IMR-90 (cell line): ENCODE data around the gene TCP11. TPM values are rescaled to one million over a fixed set of nuclear protein-coding genes. Genes with fewer than 3 reads are reported as not detected.

ENCODE experiments used
- ATAC-seq: fragments of 200-7000 bp; cut with Tn5 transposase; 2 replicates; pipeline ENCODE4 v1.9.1; 2020; ENCODE audit warnings: low read depth, mild to moderate bottlenecking, moderate library complexity
- BruUV-seq: library from RNA; stranded (reverse); fragments of 400-500 nt; replicated peaks from 2 replicates; lab custom pipeline; 2021; lab: Mats Ljungman, UMichigan
- CTCF ChIA-PET: fragments of 300-600 bp; formaldehyde crosslinking; extraction: SDS; loops from one replicate; lab custom pipeline; 2021; ENCODE audit warnings: antibody characterized with exemption; lab: Yijun Ruan, JAX
- POLR2A ChIA-PET: fragments of 300-600 bp; sonication (Branson Sonifier 250); formaldehyde crosslinking; loops from one replicate; lab custom pipeline; 2022; ENCODE audit warnings: antibody characterized with exemption; ENCODE audit not compliant: unreplicated experiment; lab: Charles Lee
- DNase-seq: peaks from one replicate; pipeline ENCODE4 v3.0.0; 2013
- H2AFZ ChIP-seq: replicated peaks from 2 replicates; pipeline ENCODE3; 2013; ENCODE audit warnings: low read length, mild to moderate bottlenecking; ENCODE audit not compliant: poor library complexity
- H2AK5ac ChIP-seq: 2 replicates; pipeline ENCODE4 v1.6.1; 2013; ENCODE audit warnings: low read depth, low read length, inconsistent platforms
- H2AK9ac ChIP-seq: replicated peaks from 2 replicates; pipeline ENCODE3; 2013; ENCODE audit warnings: mild to moderate bottlenecking, low read depth, low read length, moderate library complexity; ENCODE audit not compliant: poor library complexity
- H2BK120ac ChIP-seq: 2 replicates; pipeline ENCODE4 v1.6.1; 2013; ENCODE audit warnings: low read depth, low read length, inconsistent platforms
- H2BK15ac ChIP-seq: 3 replicates; pipeline ENCODE4 v1.6.1; 2013; ENCODE audit warnings: low read depth, low read length, inconsistent platforms
- H2BK20ac ChIP-seq: 2 replicates; pipeline ENCODE4 v1.6.1; 2013; ENCODE audit warnings: low read depth, mild to moderate bottlenecking, inconsistent platforms, low read length, moderate library complexity
- H2BK5ac ChIP-seq: 2 replicates; pipeline ENCODE4 v1.6.1; 2013; ENCODE audit warnings: mild to moderate bottlenecking, low read depth, low read length, inconsistent platforms; ENCODE audit not compliant: poor library complexity, severe bottlenecking
- H3K14ac ChIP-seq: replicated peaks from 2 replicates; pipeline ENCODE4 v1.6.1; 2013; ENCODE audit warnings: low read depth, low read length, inconsistent platforms
- H3K18ac ChIP-seq: 2 replicates; pipeline ENCODE4 v1.6.1; 2013; ENCODE audit warnings: low read depth, low read length, control low read depth
- H3K23ac ChIP-seq: 2 replicates; pipeline ENCODE4 v1.6.1; 2013; ENCODE audit warnings: low read depth, low read length, inconsistent platforms
- H3K27ac ChIP-seq: 2 replicates; pipeline ENCODE4 v1.5.1; 2013; ENCODE audit warnings: mild to moderate bottlenecking, control low read depth, low read length; ENCODE audit not compliant: insufficient read depth
- H3K27me3 ChIP-seq: 2 replicates; pipeline ENCODE4 v1.6.1; 2013; ENCODE audit warnings: low read length; ENCODE audit not compliant: control insufficient read depth, insufficient read depth
- H3K36me3 ChIP-seq: 2 replicates; pipeline ENCODE4 v1.6.1; 2013; ENCODE audit warnings: low read length, mixed read lengths; ENCODE audit not compliant: control insufficient read depth, insufficient read depth
- H3K4ac ChIP-seq: 2 replicates; pipeline ENCODE4 v1.6.1; 2013; ENCODE audit warnings: low read depth, low read length, inconsistent platforms
- H3K4me1 ChIP-seq: 2 replicates; pipeline ENCODE4 v1.6.1; 2013; ENCODE audit warnings: low read length, mixed read lengths; ENCODE audit not compliant: control insufficient read depth, insufficient read depth
- H3K4me2 ChIP-seq: 2 replicates; pipeline ENCODE4 v1.6.1; 2013; ENCODE audit warnings: low read depth, mild to moderate bottlenecking, control low read depth, low read length, moderate library complexity
- H3K4me3 ChIP-seq: 2 replicates; pipeline ENCODE4 v1.5.1; 2013; ENCODE audit warnings: low read depth, mild to moderate bottlenecking, control low read depth, low read length, moderate library complexity; ENCODE audit not compliant: insufficient read depth
- H3K56ac ChIP-seq: 2 replicates; pipeline ENCODE4 v1.6.1; 2013; ENCODE audit warnings: low read length, inconsistent platforms; ENCODE audit not compliant: insufficient read depth; ENCODE audit errors: extremely low read depth
- H3K79me1 ChIP-seq, 2 experiments: 2 replicates each; pipeline ENCODE4 v1.6.1; 2013; ENCODE audit warnings: low read length in 2 of 2, inconsistent platforms in 1 of 2, low read depth in 1 of 2
- H3K9ac ChIP-seq: 2 replicates; pipeline ENCODE4 v1.6.1; 2013; ENCODE audit warnings: low read depth, low read length, control low read depth
- H3K9me1 ChIP-seq: 2 replicates; pipeline ENCODE4 v1.6.1; 2013; ENCODE audit warnings: low read length, inconsistent platforms; ENCODE audit not compliant: insufficient read depth
- H3K9me3 ChIP-seq: 2 replicates; pipeline ENCODE4 v1.6.1; 2013; ENCODE audit warnings: low read length; ENCODE audit not compliant: control insufficient read depth, insufficient read depth
- H4K20me1 ChIP-seq: 2 replicates; pipeline ENCODE4 v1.6.1; 2013; ENCODE audit warnings: low read length, inconsistent platforms; ENCODE audit not compliant: insufficient read depth
- H4K5ac ChIP-seq: 2 replicates; pipeline ENCODE4 v1.6.1; 2013; ENCODE audit warnings: mild to moderate bottlenecking, low read depth, low read length, control low read depth
- H4K8ac ChIP-seq, 2 experiments: 2 replicates each; pipeline ENCODE4 v1.6.1; 2013; ENCODE audit warnings: low read depth in 2 of 2, low read length in 2 of 2, control low read depth in 1 of 2, inconsistent platforms in 1 of 2
- H4K91ac ChIP-seq: 2 replicates; pipeline ENCODE4 v1.6.1; 2013; ENCODE audit warnings: low read depth, low read length, inconsistent platforms; ENCODE audit not compliant: insufficient read depth
- BHLHE40 ChIP-seq: fragments of 150-350 bp; IDR thresholded peaks from 2 replicates; pipeline ENCODE4 v1.6.1; 2016; ENCODE audit warnings: mild to moderate bottlenecking, low read depth, low read length
- CEBPB ChIP-seq: IDR thresholded peaks from 2 replicates; pipeline ENCODE4 v1.6.1; 2012; ENCODE audit warnings: low read depth, low read length, improper control_type of control experiment
- CHD1 ChIP-seq: IDR thresholded peaks from 2 replicates; pipeline ENCODE4 v1.6.1; 2012; ENCODE audit warnings: low read depth, low read length, improper control_type of control experiment
- CTCF ChIP-seq: conservative IDR thresholded peaks from 2 replicates; pipeline ENCODE4 v1.5.1; 2012; ENCODE audit warnings: mild to moderate bottlenecking, low read depth, low read length, improper control_type of control experiment
- FOS ChIP-seq: fragments of 150-350 bp; IDR thresholded peaks from 2 replicates; pipeline ENCODE4 v1.6.1; 2016; ENCODE audit warnings: low read depth, low read length
- MAFK ChIP-seq: IDR thresholded peaks from 2 replicates; pipeline ENCODE4 v1.6.1; 2012; ENCODE audit warnings: low read depth, low read length, improper control_type of control experiment
- MAZ ChIP-seq: IDR thresholded peaks from 2 replicates; pipeline ENCODE4 v1.6.1; 2012; ENCODE audit warnings: low read depth, mild to moderate bottlenecking, low read length, improper control_type of control experiment, moderate library complexity, borderline replicate concordance
- MXI1 ChIP-seq: IDR thresholded peaks from 2 replicates; pipeline ENCODE4 v1.6.1; 2012; ENCODE audit warnings: low read depth, mild to moderate bottlenecking, low read length, moderate library complexity, borderline replicate concordance
- NFE2L2 ChIP-seq: fragments of 150-350 bp; IDR thresholded peaks from 2 replicates; pipeline ENCODE4 v1.6.1; 2016; ENCODE audit warnings: low read depth, mild to moderate bottlenecking, low read length
- POLR2A ChIP-seq: IDR thresholded peaks from 2 replicates; pipeline ENCODE4 v1.6.1; 2012; ENCODE audit warnings: mild to moderate bottlenecking, low read depth, low read length
- RCOR1 ChIP-seq: IDR thresholded peaks from 2 replicates; pipeline ENCODE4 v1.6.1; 2012; ENCODE audit warnings: mild to moderate bottlenecking, low read length, improper control_type of control experiment; ENCODE audit not compliant: insufficient replicate concordance
- RFX5 ChIP-seq: IDR thresholded peaks from 2 replicates; pipeline ENCODE4 v1.8.0; 2012; ENCODE audit warnings: low read depth, mild to moderate bottlenecking, low read length, moderate library complexity
- SMC3 ChIP-seq: fragments of 150-350 bp; IDR thresholded peaks from 2 replicates; pipeline ENCODE4 v1.6.1; 2016; ENCODE audit warnings: low read depth, mild to moderate bottlenecking, antibody characterized with exemption, low read length, moderate library complexity
- WGBS, 2 experiments: methylation state at CpG; one replicate each; pipeline versions ENCODE4 v1.1.5 to v1.1.7; 2013; ENCODE audit warnings: missing lambda C conversion rate in 2 of 2; ENCODE audit not compliant: insufficient read length in 1 of 2; ENCODE audit errors: extremely low coverage in 2 of 2; 5-methylcytosine and 5-hydroxymethylcytosine counted together
- dilution Hi-C: fragments of 300-500 bp; cut with HindIII; formaldehyde crosslinking; loops from one replicate; pipeline ENCODE4 v1.14.3; 2018; ENCODE audit warnings: low sequenced_read_pairs; ENCODE audit not compliant: unreplicated experiment
- in situ Hi-C: fragments of 300-500 bp; cut with MboI; formaldehyde crosslinking; loops from 3 replicates; pipeline ENCODE4 v1.14.3; 2019; ENCODE audit warnings: low sequenced_read_pairs, inconsistent platforms, mixed read lengths
- intact Hi-C: fragments of 100-400 bp; cut with micrococcal nuclease; formaldehyde crosslinking; loops from 2 replicates; pipeline ENCODE4 v1.10.0; 2022
- polyA plus RNA-seq, 3 experiments: library from polyadenylated mRNA; depleted of rRNA; stranded (reverse); fragments of >200 nt; gene quantifications; 2 replicates each; pipeline ENCODE4 v1.2.3, GENCODE V29; 2012; ENCODE audit warnings: low replicate concordance in 1 of 3
- total RNA-seq: library from RNA; depleted of rRNA; stranded (reverse); fragments of >200 nt; gene quantifications from 2 replicates; pipeline ENCODE4 v1.2.3, GENCODE V29; 2012
- TF ChIP-seq, protein P1 (sequence below): fragments of 150-350 bp; IDR thresholded peaks from 2 replicates; pipeline ENCODE4 v1.6.1; 2017; ENCODE audit warnings: mild to moderate bottlenecking, antibody characterized with exemption, low read length, low read depth
- TF ChIP-seq, protein P2 (sequence below): fragments of 150-350 bp; IDR thresholded peaks from 2 replicates; pipeline ENCODE4 v1.6.1; 2016; ENCODE audit warnings: low read depth, mild to moderate bottlenecking, low read length, moderate library complexity, borderline replicate concordance

TCP11 gene
- total and polyA plus RNA-seq, 2 of the 4 experiments (the other 2 are of a cell fraction): 0.34 to 0.36 TPM

DNA sequence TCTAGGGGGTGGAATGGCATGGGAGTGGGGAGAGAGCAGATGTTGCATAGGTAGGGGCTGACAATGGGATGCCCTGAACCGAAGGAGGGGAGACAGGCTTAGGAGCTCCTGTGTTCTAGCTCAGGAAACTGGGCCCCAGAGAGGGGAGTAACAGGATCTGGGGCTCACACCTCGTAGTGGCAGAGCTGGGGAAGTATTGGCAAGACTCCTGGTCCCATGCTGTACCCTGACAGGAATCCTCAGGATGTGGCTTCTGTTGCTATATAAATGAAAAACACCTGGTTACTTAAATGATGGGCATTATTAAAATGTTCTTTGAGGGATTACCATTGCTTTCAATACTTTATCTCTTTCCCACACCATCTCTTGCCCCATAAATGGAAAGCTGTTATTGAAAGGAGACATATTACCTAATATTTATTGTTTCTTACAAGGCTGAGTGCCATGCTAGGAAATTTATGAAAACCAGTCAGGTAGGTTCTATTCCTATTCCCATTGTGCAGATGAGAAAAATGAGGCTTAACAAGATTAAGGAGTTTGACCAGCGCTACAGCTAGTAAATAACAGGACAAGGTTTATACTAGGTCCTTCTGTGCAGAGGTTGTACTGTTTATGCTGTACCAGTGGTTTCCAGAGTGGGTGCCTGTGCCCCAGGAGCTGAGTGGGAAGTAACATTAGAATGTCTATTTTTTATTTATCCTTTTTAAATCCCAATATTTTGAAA lies 35.3 kb upstream of the TCP11 start:
- Histone ChIP-seq H3K9me3 (no peaks in the 10 kb centered on the region), H2AFZ (peak overlapping the region; percentile 27), H4K20me1 (no peaks in the 10 kb centered on the region), H3K27ac (no peak overlapping the region), H4K5ac (no peak overlapping the region), H3K4ac (no peak overlapping the region; the same call in none of the 2 replicates), H3K4me1 (peaks cover 27% of the 10 kb centered on the region), H2BK120ac (peak overlapping the region; percentile 49; the same call in 1 of the 2 replicates), H3K4me3 (no peak overlapping the region), H3K27me3 (no peaks in the 10 kb centered on the region), H3K79me1 (0 out of 4 replicates have a peak, but pooled peaks cover 0 to 2% of the 10 kb centered on the region in 2 experiments), H3K23ac (no peak overlapping the region), H3K18ac (no peak overlapping the region), H2AK9ac (no peak overlapping the region), H3K56ac (no peak overlapping the region), H2BK5ac (no peak overlapping the region), H3K14ac (no peak overlapping the region; the same call in 1 of the 2 replicates), H2AK5ac (peak overlapping the region; percentile 15; the same call in 1 of the 2 replicates), H3K4me2 (no peak overlapping the region), H4K91ac (no peak overlapping the region; the same call in 1 of the 2 replicates), H3K36me3 (no peaks in the 10 kb centered on the region), H2BK20ac (peak overlapping the region; percentile 13; the same call in 1 of the 2 replicates), H4K8ac (peak overlapping the region; percentile 9 to 58; a peak in 1 of 4 replicates), H2BK15ac (no peak overlapping the region), H3K9me1 (peaks cover 29% of the 10 kb centered on the region), H3K9ac (no peak overlapping the region)
- POLR2A ChIA-PET: no interaction called here
- ATAC-seq (no peak), DNase-seq (no peak)
- CTCF ChIA-PET: no interaction called here
- BruUV-seq: no TSS peak
- in situ Hi-C loops (no loop called here), intact Hi-C loops (no loop called here), dilution Hi-C loops (no loop called here)
- WGBS, 2 experiments: no CpG with 5 or more reads among the region's 3 CpGs
- TF ChIP-seq SMC3 (no peak), MAZ (no peak), RFX5 (no peak), CEBPB (no peak), NFE2L2 (no peak), MAFK (no peak), RCOR1 (no peak), BHLHE40 (no peak), POLR2A (no peak), MXI1 (no peak), CTCF (no peak), FOS (no peak), CHD1 (no peak)
- TF ChIP-seq, protein P1, sequence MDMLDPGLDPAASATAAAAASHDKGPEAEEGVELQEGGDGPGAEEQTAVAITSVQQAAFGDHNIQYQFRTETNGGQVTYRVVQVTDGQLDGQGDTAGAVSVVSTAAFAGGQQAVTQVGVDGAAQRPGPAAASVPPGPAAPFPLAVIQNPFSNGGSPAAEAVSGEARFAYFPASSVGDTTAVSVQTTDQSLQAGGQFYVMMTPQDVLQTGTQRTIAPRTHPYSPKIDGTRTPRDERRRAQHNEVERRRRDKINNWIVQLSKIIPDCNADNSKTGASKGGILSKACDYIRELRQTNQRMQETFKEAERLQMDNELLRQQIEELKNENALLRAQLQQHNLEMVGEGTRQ: no peak
- TF ChIP-seq, protein P2, sequence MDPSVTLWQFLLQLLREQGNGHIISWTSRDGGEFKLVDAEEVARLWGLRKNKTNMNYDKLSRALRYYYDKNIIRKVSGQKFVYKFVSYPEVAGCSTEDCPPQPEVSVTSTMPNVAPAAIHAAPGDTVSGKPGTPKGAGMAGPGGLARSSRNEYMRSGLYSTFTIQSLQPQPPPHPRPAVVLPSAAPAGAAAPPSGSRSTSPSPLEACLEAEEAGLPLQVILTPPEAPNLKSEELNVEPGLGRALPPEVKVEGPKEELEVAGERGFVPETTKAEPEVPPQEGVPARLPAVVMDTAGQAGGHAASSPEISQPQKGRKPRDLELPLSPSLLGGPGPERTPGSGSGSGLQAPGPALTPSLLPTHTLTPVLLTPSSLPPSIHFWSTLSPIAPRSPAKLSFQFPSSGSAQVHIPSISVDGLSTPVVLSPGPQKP: no peak
